ENCODE data around the gene TRIO.

Gene TRIO

DNA sequence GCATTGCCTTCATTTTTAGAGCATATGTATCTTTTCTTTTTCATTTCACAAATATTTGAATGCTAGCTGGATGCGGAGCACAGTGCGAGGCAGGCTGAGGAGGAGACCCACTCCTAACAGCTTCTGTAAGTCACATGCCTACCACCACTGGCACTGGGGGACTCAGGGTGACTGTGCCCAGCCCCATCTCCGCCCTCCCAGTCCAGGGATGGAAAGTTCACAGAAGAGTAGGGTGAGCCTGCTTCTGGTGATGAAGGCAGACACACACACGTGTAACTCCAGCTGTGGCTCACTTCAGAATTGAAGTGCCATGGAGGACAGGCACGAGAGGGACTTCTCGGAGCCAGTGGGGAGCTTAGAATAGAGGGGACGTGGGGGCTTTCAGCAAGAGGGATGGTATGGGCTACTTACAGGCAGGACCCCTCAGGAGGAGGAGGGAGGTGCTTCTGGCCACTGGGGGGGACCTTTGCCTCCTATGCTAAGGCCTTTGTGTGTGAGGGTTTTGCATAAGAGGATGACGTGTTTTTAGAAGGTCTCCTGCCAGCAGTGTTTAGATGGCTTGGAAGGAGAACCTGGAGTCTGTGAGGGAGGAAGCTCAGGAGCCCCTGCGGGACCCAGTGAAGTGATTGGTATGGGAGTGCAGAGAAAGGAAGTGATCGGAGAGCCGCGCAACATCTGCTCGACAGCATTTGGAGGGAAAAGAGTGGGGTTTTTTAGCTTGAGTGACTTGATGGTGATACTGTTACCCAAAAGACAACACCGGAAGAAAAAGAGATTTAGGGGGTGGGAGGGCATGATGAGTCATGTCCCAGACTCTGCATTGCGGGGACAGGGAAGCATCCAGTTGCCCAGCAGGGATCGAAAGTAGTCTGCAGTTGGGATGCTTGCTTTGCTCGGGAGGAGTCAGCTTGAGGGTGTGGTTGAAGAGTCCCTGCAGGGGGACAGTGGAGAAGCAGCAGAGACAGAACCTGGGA lies 274.9 kb downstream of the TRIO start:
- H3K4me1 ChIP-seq (ENCODE audit: control insufficient read depth, insufficient read depth, low read length), result peaks cover 8% of the 10 kb centered on the region
- 0 out of 2 replicates have a peak, but pooled peaks cover 8% of the 10 kb centered on the region for H3K36me3 ChIP-seq (ENCODE audit: control insufficient read depth, insufficient read depth, low read length)
- no peaks in the 10 kb centered on the region for H3K9me3 ChIP-seq (ENCODE audit: control insufficient read depth, insufficient read depth, low read length)
- no peak overlapping the region for H3K4me3 ChIP-seq (ENCODE audit: low read length)
- DNase-seq (ENCODE audit: low read depth, low spot score), result no peak
- WGBS (ENCODE audit: insufficient coverage, insufficient read length), result no CpG with 5 or more reads among the region's 17 CpGs
- H3K27me3 ChIP-seq (ENCODE audit: control insufficient read depth, insufficient read depth, low read length), result no peaks in the 10 kb centered on the region
- H3K27ac ChIP-seq (ENCODE audit: low read length), result no peak overlapping the region

DNA sequence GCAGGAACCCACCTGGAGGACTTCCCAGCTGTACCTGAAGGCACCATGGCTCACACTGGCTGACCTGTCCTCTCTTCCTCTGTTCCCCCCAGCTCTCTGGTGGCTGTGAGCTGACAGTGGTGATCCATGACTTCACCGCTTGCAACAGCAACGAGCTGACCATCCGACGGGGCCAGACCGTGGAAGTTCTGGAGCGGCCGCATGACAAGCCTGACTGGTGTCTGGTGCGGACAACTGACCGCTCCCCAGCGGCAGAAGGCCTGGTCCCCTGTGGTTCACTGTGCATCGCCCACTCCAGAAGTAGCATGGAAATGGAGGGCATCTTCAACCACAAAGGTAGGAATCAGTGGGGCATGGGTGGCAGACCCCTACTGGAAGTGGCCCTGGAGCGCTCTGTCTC lies 276.5 kb downstream of the TRIO start:
- DNase-seq (ENCODE audit: low read depth, low spot score), result no peak
- WGBS (ENCODE audit: insufficient coverage, insufficient read length), result no CpG with 5 or more reads among the region's 12 CpGs
- 0 out of 2 replicates have a peak, but pooled peaks cover 8% of the 10 kb centered on the region for H3K36me3 ChIP-seq (ENCODE audit: control insufficient read depth, insufficient read depth, low read length)
- H3K4me3 ChIP-seq (ENCODE audit: low read length), result no peak overlapping the region
- no peaks in the 10 kb centered on the region for H3K9me3 ChIP-seq (ENCODE audit: control insufficient read depth, insufficient read depth, low read length)
- no peaks in the 10 kb centered on the region for H3K27me3 ChIP-seq (ENCODE audit: control insufficient read depth, insufficient read depth, low read length)
- peaks cover 8% of the 10 kb centered on the region for H3K4me1 ChIP-seq (ENCODE audit: control insufficient read depth, insufficient read depth, low read length)
- no peak overlapping the region for H3K27ac ChIP-seq (ENCODE audit: low read length)

DNA sequence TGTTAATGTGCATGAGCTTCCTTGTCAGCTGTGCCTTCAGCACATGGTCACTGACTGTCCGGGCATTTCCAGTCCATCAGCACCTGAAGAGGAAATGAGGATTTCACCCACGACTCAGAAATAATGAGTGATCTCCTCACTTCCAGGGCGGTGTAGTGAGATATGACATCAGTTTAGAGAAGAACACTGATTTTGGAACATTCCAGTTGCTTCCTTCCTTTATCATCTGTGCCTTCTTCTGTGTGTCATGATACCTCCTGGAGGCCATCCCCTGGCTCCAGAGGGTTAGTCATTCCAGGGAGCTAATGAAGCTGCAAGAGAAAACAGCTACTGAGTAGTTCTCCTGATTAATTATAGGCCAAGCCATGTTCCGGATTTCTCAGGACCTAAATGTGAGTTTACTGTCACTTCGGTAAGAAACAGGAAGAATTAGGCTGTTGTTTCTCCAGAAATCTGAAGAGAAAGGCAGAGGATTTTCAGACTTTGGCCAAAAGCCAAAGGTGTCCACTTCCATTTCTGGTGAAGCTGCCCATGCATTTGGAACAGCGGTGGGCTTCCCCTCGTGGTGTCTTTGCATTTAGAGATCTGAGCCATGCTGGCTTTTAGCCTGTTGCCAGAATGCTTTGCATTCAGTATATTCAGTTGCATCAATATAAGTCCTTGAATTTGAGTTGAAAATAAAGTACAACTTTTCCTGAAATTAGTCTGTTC lies 277.1 kb downstream of the TRIO start:
- H3K4me3 ChIP-seq (ENCODE audit: low read length), result no peak overlapping the region
- peaks cover 8% of the 10 kb centered on the region for H3K4me1 ChIP-seq (ENCODE audit: control insufficient read depth, insufficient read depth, low read length)
- H3K27ac ChIP-seq (ENCODE audit: low read length), result no peak overlapping the region
- no CpG with 5 or more reads among the region's 7 CpGs for WGBS (ENCODE audit: insufficient coverage, insufficient read length)
- DNase-seq (ENCODE audit: low read depth, low spot score), result no peak
- no peaks in the 10 kb centered on the region for H3K27me3 ChIP-seq (ENCODE audit: control insufficient read depth, insufficient read depth, low read length)
- H3K9me3 ChIP-seq (ENCODE audit: control insufficient read depth, insufficient read depth, low read length), result no peaks in the 10 kb centered on the region
- H3K36me3 ChIP-seq (ENCODE audit: control insufficient read depth, insufficient read depth, low read length), result 0 out of 2 replicates have a peak, but pooled peaks cover 8% of the 10 kb centered on the region

DNA sequence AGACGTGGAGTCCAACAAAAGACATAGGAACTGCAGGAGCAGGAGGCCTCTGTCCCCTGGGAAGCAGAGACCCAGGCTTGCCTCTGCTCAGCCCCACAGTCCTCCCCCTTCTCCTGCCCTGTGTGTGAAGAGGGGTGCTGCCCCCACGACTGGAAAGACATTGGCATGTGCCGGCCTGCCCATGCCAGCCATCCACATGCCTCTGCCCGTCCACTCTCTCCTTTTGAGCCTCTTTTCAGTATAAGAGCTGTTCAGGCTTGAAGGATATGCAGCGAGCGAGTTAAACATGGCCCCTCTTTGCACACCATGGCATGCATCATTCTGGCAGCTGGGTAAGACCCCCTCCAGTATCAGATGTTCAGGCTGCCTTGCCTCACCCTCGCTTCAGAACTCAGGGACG lies 278.7 kb downstream of the TRIO start:
- WGBS (ENCODE audit: insufficient coverage, insufficient read length), result no CpG with 5 or more reads among the region's 8 CpGs
- no peak overlapping the region for H3K4me3 ChIP-seq (ENCODE audit: low read length)
- H3K27me3 ChIP-seq (ENCODE audit: control insufficient read depth, insufficient read depth, low read length), result no peaks in the 10 kb centered on the region
- H3K9me3 ChIP-seq (ENCODE audit: control insufficient read depth, insufficient read depth, low read length), result no peaks in the 10 kb centered on the region
- H3K27ac ChIP-seq (ENCODE audit: low read length), result no peak overlapping the region
- H3K36me3 ChIP-seq (ENCODE audit: control insufficient read depth, insufficient read depth, low read length), result 0 out of 2 replicates have a peak, but pooled peaks cover 8% of the 10 kb centered on the region
- peaks cover 6% of the 10 kb centered on the region for H3K4me1 ChIP-seq (ENCODE audit: control insufficient read depth, insufficient read depth, low read length)
- DNase-seq (ENCODE audit: low read depth, low spot score), result no peak

DNA sequence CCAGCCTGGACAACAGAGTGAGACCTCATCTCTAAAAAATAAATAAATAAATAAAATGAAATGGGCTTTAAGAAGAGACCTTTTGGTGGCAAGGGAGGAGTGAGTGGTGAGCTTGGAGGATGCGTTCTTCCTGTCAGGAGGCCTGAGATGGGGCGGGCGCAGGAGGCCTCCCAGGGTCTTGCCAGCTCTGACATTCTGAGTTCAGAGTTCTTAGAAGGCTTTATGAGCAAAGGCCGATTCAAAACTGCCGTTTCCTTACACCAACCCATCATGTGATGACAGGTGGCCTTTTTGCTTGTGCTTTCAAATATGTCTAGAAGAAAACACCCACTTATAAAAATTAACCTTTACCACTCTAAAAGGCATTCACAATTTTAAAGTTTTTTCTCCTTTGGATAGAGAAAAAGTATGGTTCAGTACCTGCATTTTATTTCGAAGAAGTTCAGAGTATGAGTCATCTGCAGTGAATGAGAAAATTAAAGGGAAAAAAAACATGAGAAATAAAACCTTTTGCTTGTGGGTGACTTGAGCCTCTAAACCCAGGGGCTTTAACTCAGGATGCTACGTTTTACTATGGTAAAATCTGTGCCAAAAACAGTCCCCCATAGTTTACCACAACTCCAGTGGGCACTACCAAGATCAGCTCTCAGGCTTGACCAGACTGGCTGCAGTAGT lies 281.0 kb downstream of the TRIO start:
- DNase-seq (ENCODE audit: low read depth, low spot score), result no peak
- no CpG with 5 or more reads among the region's 7 CpGs for WGBS (ENCODE audit: insufficient coverage, insufficient read length)
- Histone ChIP-seq H3K4me1 (ENCODE audit: control insufficient read depth, insufficient read depth, low read length) (no peaks in the 10 kb centered on the region), H3K36me3 (ENCODE audit: control insufficient read depth, insufficient read depth, low read length) (0 out of 2 replicates have a peak, but pooled peaks cover 8% of the 10 kb centered on the region), H3K27ac (ENCODE audit: low read length) (no peak overlapping the region), H3K9me3 (ENCODE audit: control insufficient read depth, insufficient read depth, low read length) (no peaks in the 10 kb centered on the region), H3K27me3 (ENCODE audit: control insufficient read depth, insufficient read depth, low read length) (no peaks in the 10 kb centered on the region), H3K4me3 (ENCODE audit: low read length) (no peak overlapping the region)

DNA sequence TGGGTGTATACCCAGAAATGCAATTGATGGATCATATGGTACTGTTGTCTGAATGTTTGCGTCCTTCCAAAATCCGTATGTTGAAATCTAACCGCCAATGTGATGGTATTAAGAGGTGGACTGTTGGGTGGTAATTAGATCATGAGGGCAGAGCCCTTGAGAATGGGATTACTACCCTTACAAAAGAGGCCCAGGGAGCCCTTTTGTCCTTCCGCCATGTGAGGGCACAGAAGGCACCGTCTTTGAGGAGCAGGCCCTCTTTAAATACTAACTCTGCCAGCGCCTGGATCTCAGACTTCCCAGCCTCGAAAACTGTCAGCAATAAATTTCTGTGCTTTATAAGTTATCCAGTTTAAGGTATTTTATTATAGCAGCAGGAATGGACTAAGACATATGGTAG lies 282.4 kb downstream of the TRIO start:
- no CpG with 5 or more reads among the region's 7 CpGs for WGBS (ENCODE audit: insufficient coverage, insufficient read length)
- H3K4me3 ChIP-seq (ENCODE audit: low read length), result no peak overlapping the region
- 0 out of 2 replicates have a peak, but pooled peaks cover 3% of the 10 kb centered on the region for H3K36me3 ChIP-seq (ENCODE audit: control insufficient read depth, insufficient read depth, low read length)
- no peak overlapping the region for H3K27ac ChIP-seq (ENCODE audit: low read length)
- DNase-seq (ENCODE audit: low read depth, low spot score), result no peak
- no peaks in the 10 kb centered on the region for H3K4me1 ChIP-seq (ENCODE audit: control insufficient read depth, insufficient read depth, low read length)
- H3K27me3 ChIP-seq (ENCODE audit: control insufficient read depth, insufficient read depth, low read length), result no peaks in the 10 kb centered on the region
- no peaks in the 10 kb centered on the region for H3K9me3 ChIP-seq (ENCODE audit: control insufficient read depth, insufficient read depth, low read length)

DNA sequence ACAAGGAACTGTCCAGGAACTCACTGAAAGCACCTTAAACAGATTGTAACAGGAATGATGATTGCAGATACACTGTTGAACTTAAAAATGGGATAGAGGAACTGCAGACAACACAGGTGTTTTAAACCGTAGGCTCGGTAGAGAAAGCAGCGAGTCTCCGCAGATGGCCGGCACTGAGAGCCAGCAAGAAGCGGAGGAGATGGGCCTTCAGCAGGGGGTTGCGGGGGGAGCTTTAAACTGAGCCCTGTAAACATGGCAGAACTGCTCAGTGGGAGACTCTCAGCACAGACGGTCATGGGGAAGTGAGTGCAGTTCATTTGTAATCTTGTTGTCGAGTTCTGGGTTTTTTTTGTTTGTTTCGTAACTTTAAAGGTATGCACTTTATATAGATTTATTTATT lies 283.4 kb downstream of the TRIO start:
- H3K27ac ChIP-seq (ENCODE audit: low read length), result no peak overlapping the region
- H3K4me3 ChIP-seq (ENCODE audit: low read length), result no peak overlapping the region
- no peaks in the 10 kb centered on the region for H3K27me3 ChIP-seq (ENCODE audit: control insufficient read depth, insufficient read depth, low read length)
- H3K9me3 ChIP-seq (ENCODE audit: control insufficient read depth, insufficient read depth, low read length), result no peaks in the 10 kb centered on the region
- no peaks in the 10 kb centered on the region for H3K4me1 ChIP-seq (ENCODE audit: control insufficient read depth, insufficient read depth, low read length)
- no peak for DNase-seq (ENCODE audit: low read depth, low spot score)
- WGBS (ENCODE audit: insufficient coverage, insufficient read length), result no CpG with 5 or more reads among the region's 10 CpGs
- H3K36me3 ChIP-seq (ENCODE audit: control insufficient read depth, insufficient read depth, low read length), result 0 out of 2 replicates have a peak, but pooled peaks cover 3% of the 10 kb centered on the region

DNA sequence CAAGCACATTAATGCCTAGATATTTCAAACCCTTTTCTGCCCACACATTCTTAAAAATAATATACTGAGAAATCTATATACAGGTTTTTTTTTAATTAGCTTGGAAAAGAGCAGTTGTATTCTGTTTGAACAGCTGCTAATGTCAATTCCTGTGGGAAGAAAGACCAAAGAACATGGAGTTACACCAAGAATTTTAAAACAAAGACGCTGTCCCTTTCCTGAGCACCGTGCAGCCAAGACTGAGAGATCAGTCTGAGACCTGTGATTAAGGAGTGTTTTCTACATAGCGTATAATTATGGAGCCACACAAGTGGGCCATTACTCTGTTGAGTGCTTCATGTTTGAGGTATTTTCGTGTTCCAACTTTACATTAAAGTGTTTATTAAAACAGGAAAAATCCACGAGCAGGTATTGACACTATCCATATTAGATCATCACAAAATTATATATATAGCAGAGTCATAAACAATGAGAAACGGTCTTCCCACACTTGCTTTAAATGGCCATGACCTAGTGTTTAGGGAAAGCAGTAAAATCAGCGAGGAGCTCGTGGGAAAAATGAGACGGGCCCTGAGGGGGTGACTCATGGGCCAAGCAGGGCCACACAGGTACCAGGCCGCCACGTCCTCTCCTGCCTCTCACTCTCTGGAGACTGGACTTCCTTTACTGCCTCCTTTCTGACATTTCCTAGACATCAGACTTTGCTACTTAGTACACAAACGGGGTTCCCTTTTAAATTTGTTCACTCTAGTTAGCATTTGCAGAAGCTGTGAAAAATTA lies 285.4 kb downstream of the TRIO start:
- no CpG with 5 or more reads among the region's 12 CpGs for WGBS (ENCODE audit: insufficient coverage, insufficient read length)
- no peak overlapping the region for H3K4me3 ChIP-seq (ENCODE audit: low read length)
- H3K27ac ChIP-seq (ENCODE audit: low read length), result no peak overlapping the region
- DNase-seq (ENCODE audit: low read depth, low spot score), result no peak
- H3K36me3 ChIP-seq (ENCODE audit: control insufficient read depth, insufficient read depth, low read length), result no peaks in the 10 kb centered on the region
- H3K4me1 ChIP-seq (ENCODE audit: control insufficient read depth, insufficient read depth, low read length), result 0 out of 2 replicates have a peak, but pooled peaks cover 1% of the 10 kb centered on the region
- no peaks in the 10 kb centered on the region for H3K9me3 ChIP-seq (ENCODE audit: control insufficient read depth, insufficient read depth, low read length)
- H3K27me3 ChIP-seq (ENCODE audit: control insufficient read depth, insufficient read depth, low read length), result no peaks in the 10 kb centered on the region

DNA sequence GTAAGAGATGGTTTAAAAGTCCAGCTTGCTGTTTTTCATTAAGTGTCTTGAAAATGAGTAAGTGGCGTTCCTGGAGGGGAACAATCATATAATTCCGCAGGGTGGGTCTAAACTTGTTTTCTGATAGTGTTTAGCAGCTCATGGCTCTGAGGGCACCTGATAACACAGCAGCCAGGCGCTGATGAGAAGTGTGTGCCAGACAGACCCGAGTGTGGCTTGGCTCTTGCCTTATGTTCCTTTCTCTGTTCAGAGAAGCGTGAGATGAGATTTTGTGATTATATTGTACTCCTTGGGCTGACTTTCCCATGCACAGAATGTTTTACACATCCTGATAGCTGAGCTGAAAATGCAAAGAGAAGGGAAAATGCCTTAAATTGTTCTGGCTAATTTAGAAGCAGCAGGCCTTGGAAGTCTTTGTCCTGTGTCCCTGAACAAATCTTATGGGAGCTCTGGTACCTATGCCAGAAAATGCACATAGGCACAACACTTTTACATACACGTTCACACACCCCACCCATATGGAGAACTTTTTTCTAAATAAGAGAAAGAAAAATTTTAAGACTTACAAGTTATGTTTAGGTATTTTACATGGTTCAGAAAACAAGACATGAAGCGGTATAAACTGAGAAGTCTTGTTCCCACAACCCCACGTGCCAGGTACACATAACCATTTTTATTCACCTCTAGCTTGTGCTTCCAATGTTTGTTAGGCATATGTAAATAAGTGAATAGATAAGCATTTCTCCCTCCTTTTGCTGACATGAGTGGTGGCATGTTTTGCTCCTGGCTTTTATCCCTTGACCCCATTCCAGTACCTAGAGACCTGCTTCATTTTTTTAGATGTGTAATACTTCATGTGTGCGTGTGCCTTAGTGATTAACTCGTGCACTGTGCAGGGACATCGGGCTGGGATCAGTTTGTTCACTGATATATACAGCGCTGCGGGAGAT lies 286.2 kb downstream of the TRIO start:
- no peak overlapping the region for H3K4me3 ChIP-seq (ENCODE audit: low read length)
- H3K9me3 ChIP-seq (ENCODE audit: control insufficient read depth, insufficient read depth, low read length), result no peaks in the 10 kb centered on the region
- WGBS (ENCODE audit: insufficient coverage, insufficient read length), result no CpG with 5 or more reads among the region's 13 CpGs
- H3K27ac ChIP-seq (ENCODE audit: low read length), result no peak overlapping the region
- no peak for DNase-seq (ENCODE audit: low read depth, low spot score)
- H3K4me1 ChIP-seq (ENCODE audit: control insufficient read depth, insufficient read depth, low read length), result 0 out of 2 replicates have a peak, but pooled peaks cover 1% of the 10 kb centered on the region
- H3K27me3 ChIP-seq (ENCODE audit: control insufficient read depth, insufficient read depth, low read length), result no peaks in the 10 kb centered on the region
- no peaks in the 10 kb centered on the region for H3K36me3 ChIP-seq (ENCODE audit: control insufficient read depth, insufficient read depth, low read length)
